Stomach (tissue), 4 donors: ENCODE results near the gene PTGIR.

Experiments used
- CTCF ChIP-seq, 7 experiments: fragments of 450-650 bp in 4 of 7; fragments of 200-600 bp in 3 of 7; sonication (generic) in 3 of 7; IDR thresholded peaks; one replicate each; pipeline ENCODE4 v1.5.1; 2016 to 2019; ENCODE audit warnings: antibody characterized with exemption in 7 of 7, control low read depth in 2 of 7, mild to moderate bottlenecking in 1 of 7
- EP300 ChIP-seq: sonication (generic); formaldehyde crosslinking; IDR thresholded peaks from one replicate; pipeline ENCODE4 v1.6.1; 2017; ENCODE audit warnings: antibody characterized with exemption
- POLR2A ChIP-seq, 4 donors: fragments of 450-650 bp; IDR thresholded peaks; one replicate each; pipeline ENCODE4 v1.6.1; 2016; ENCODE audit warnings: antibody characterized with exemption in 4 of 4, control low read depth in 2 of 4, mild to moderate bottlenecking in 1 of 4, moderate library complexity in 1 of 4
- POLR2AphosphoS5 ChIP-seq, 3 donors: sonication (generic); formaldehyde crosslinking; IDR thresholded peaks; one replicate each; pipeline ENCODE4 v1.6.1; 2016; ENCODE audit warnings: antibody characterized with exemption in 3 of 3

- TF ChIP-seq POLR2A (IDR thresholded peaks at IDR 0.05) (no peak), CTCF (IDR thresholded peaks at IDR 0.05) (no peak), EP300 (no peak), POLR2AphosphoS5 (IDR thresholded peaks at IDR 0.05) (no peak)
These were observed 8.2 kb upstream of the PTGIR start for GRCh38 chr19:46633130-46633529.
